ENCODE data around the gene KCNJ10. TPM values are rescaled to one million over a fixed set of nuclear protein-coding genes. Genes with fewer than 3 reads are reported as not detected.

Gene KCNJ10
- polyA plus RNA-seq, 1 donor = 0.71 TPM

GRCh38 chr1:159991513-159991912, 78.4 kb downstream of the KCNJ10 start:
- no peak for DNase-seq (ENCODE audit: low read depth)

- no peak for DNase-seq (ENCODE audit: low read depth)
These were observed 80.0 kb downstream of the KCNJ10 start for GRCh38 chr1:159990005-159990404.

GRCh38 chr1:159989581-159989980, 80.4 kb downstream of the KCNJ10 start:
- no peak for DNase-seq (ENCODE audit: low read depth)

- DNase-seq (ENCODE audit: low read depth) = no peak
These were observed 82.0 kb downstream of the KCNJ10 start for GRCh38 chr1:159988006-159988405.

GRCh38 chr1:159987186-159987585, 82.8 kb downstream of the KCNJ10 start:
- no peak for DNase-seq (ENCODE audit: low read depth)

GRCh38 chr1:159986531-159986930, 83.4 kb downstream of the KCNJ10 start:
- no peak for DNase-seq (ENCODE audit: low read depth)

- DNase-seq (ENCODE audit: low read depth) = no peak
These were observed 83.9 kb downstream of the KCNJ10 start for GRCh38 chr1:159986093-159986492.

GRCh38 chr1:159985473-159985872, 84.5 kb downstream of the KCNJ10 start:
- DNase-seq (ENCODE audit: low read depth) = no peak

- no peak for DNase-seq (ENCODE audit: low read depth)
These were observed 86.3 kb downstream of the KCNJ10 start for GRCh38 chr1:159983681-159984080.

GRCh38 chr1:159982280-159982679, 87.7 kb downstream of the KCNJ10 start:
- DNase-seq (ENCODE audit: low read depth) = no peak

- no peak for DNase-seq (ENCODE audit: low read depth)
These were observed 88.5 kb downstream of the KCNJ10 start for GRCh38 chr1:159981351-159982055.

- no peak for DNase-seq (ENCODE audit: low read depth)
These were observed 89.2 kb downstream of the KCNJ10 start for GRCh38 chr1:159980786-159981185.

GRCh38 chr1:159980076-159980475, 89.9 kb downstream of the KCNJ10 start:
- no peak for DNase-seq (ENCODE audit: low read depth)

GRCh38 chr1:159979257-159979656, 90.7 kb downstream of the KCNJ10 start:
- DNase-seq (ENCODE audit: low read depth) = no peak

- no peak for DNase-seq (ENCODE audit: low read depth)
These were observed 91.9 kb downstream of the KCNJ10 start for GRCh38 chr1:159978107-159978398.

- DNase-seq (ENCODE audit: low read depth) = no peak
These were observed 92.4 kb downstream of the KCNJ10 start for GRCh38 chr1:159977364-159978106.

- no peak for DNase-seq (ENCODE audit: low read depth)
These were observed 95.5 kb downstream of the KCNJ10 start for GRCh38 chr1:159974350-159974965.

GRCh38 chr1:159973350-159973940, 96.5 kb downstream of the KCNJ10 start:
- no peak for DNase-seq (ENCODE audit: low read depth)

- DNase-seq (ENCODE audit: low read depth) = no peak
These were observed 97.3 kb downstream of the KCNJ10 start for GRCh38 chr1:159972443-159973205.

GRCh38 chr1:159970932-159971342, 99.0 kb downstream of the KCNJ10 start:
- no peak for DNase-seq (ENCODE audit: low read depth)

GRCh38 chr1:159968901-159969300, 101.1 kb downstream of the KCNJ10 start:
- no peak for DNase-seq (ENCODE audit: low read depth)

- DNase-seq (ENCODE audit: low read depth) = no peak
These were observed 104.7 kb downstream of the KCNJ10 start for GRCh38 chr1:159965263-159965662.
